NCI-H1417 (cell line): ENCODE data around the gene KCNH3.
"Not testable (repeated sequence)": the region's sequence is repeated elsewhere in the genome, so short reads cannot be mapped to it uniquely, and the experiment has no call there.

Experiments
- DNase-seq, 3 experiments: peaks; one replicate each; lab custom pipeline; 2025; lab: John Stamatoyannopoulos, UW

Gene KCNH3

DNA sequence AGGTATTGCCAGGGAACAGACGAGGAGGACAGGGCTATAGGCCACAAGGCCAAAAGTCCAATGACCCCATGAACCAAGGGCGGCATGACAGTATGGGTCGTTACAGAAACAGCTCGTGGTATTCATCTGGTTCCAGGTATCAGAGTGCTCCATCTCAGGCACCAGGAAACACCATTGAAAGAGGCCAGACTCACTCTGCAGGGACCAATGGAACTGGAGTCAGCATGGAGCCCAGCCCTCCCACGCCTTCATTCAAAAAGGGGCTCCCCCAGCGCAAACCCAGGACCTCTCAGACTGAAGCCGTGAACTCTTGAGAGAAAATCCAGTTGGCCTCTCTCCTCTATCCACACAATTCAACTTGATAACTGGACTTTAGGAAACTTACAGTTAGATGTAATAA is 12.9 kb upstream of the KCNH3 start:
- no peak for DNase-seq

DNA sequence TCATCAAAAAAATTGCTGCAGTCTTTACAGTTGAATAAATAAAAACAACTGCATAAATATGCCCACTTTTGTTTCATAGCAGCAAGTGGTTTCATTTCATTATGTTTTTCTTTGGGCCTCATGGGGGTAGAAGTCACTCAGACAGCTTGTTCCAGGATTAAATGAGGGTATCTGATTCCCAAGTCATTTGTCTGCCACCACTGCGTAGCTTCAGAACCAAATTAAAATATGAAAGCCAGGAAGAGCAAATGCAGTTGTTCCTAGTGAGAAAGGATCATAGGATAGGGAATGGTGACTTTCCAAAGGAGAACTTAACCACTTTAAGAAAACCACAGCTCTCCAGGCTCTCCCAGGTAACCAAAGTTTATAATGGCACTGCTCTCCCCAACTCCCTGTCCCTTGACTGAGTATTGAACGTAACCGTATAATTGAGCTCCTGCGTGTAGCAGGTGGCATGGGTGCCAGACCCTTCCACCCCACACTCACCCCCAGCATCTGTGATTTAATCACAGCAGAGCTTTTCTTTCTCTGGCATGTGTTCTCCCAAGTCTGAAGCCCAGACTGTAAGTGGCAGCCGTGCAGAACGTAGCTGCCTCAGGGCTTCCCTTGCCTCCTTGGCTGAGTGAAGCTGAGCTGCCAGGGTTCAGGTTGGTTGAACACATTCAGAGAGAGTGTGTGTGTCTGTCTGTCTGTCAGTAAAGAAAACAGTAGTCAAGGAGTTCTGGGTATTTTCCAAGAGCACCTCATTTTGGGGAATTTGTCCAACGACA is 11.3 kb upstream of the KCNH3 start:
- peak in 2 of 3 experiments; percentile 26 to 63 for DNase-seq

DNA sequence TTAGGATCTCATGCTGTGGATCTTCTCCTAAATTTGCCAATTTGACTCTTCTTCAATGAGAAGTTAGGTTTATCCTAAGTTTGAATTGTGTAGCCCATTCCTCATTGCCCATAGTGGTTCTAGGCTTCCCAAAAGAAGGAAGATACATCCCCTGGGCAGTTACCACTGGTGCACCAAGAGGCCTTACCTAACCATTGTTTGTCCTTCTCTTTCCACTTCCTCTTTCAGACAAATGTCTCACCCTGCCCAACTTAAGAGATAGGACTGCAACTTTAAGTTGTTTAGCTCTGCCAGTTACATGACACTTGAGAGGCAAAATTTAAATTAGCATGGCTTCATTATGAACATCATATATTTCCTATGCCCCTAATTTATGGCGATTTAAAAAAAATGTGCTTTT is 9.4 kb upstream of the KCNH3 start:
- no peak for DNase-seq

DNA sequence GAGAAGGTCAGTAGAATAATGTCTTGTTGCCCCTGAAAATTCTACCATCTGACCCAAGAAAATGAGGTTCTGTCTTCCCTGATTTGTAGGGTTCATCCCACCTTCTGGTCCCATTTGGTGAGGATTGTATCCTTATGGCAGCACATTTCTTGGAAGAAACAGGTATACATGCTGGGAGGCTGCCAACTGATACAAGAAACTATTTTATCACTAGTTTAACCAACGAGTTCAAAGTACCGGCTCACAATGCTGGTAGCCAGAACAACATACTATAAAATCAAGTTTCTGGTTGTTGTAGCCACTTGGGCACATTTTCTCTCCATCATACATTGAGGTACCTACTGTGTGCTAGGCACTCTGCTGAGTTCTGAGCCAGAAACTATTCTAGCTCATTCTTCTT is 7.1 kb upstream of the KCNH3 start:
- DNase-seq = no peak

- peak; percentile 66 to 74 (median 73) for DNase-seq
Observed at GRCh38 chr12:49533331-49533730, 5.5 kb upstream of the KCNH3 start.

DNA sequence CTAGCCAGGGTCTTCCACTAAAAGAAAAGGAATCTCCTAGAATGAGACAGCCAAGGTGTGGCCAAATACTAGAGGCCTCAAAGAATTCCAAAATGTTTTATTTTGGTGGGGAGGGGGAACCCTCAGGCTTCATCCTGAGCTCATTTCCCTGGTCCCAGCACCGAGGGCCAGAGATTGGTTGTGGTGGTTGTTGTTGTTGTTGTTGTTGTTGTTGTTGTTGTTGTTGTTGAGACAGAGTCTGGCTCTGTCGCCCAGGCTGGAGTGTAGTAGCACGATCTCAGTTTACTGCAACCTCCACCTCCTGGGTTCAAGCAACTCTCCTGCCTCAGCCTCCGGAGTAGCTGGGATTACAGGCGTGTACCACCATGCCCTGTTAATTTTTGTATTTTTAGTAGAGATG is 4.7 kb upstream of the KCNH3 start:
- DNase-seq = not testable (repeated sequence)

DNA sequence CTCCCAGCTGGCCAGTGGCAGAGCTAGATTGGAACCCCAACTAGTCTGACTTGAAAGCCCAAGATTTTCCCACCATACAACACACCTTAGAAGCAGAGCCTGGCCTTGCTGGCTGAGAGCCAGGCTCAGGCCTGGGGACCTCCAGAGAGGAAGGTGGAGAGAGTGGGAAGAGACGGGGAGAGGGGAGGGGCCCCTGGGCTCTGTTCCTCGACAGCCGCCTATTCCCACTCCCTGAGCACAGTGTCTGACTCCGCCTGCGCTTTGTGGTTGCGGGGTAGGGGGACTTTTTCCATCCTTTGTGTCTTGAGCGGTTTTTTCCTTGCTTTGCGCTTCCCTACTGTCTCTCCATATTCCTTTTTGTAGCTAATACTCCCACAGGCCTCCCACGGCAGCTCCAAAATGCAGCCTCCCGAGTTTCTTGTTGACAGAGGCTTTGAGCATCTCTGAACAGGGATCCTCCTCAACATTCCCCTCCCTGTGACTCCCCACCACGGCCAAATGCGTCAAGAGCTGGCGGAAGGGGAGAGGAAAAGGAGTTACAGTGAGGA is 4.0 kb upstream of the KCNH3 start:
- peak in 1 of 3 experiments; percentile 30 for DNase-seq

GRCh38 chr12:49535921-49536525 is 2.8 kb upstream of the KCNH3 start:
- no peak for DNase-seq

GRCh38 chr12:49536526-49537071 is 2.2 kb upstream of the KCNH3 start:
- no peak for DNase-seq

GRCh38 chr12:49537231-49537751 is 1.5 kb upstream of the KCNH3 start:
- peak in 2 of 3 experiments; percentile 49 to 78 for DNase-seq

- peak; percentile 70 to 79 (median 78) for DNase-seq
Observed at GRCh38 chr12:49537752-49538509, 899 bp upstream of the KCNH3 start.

DNA sequence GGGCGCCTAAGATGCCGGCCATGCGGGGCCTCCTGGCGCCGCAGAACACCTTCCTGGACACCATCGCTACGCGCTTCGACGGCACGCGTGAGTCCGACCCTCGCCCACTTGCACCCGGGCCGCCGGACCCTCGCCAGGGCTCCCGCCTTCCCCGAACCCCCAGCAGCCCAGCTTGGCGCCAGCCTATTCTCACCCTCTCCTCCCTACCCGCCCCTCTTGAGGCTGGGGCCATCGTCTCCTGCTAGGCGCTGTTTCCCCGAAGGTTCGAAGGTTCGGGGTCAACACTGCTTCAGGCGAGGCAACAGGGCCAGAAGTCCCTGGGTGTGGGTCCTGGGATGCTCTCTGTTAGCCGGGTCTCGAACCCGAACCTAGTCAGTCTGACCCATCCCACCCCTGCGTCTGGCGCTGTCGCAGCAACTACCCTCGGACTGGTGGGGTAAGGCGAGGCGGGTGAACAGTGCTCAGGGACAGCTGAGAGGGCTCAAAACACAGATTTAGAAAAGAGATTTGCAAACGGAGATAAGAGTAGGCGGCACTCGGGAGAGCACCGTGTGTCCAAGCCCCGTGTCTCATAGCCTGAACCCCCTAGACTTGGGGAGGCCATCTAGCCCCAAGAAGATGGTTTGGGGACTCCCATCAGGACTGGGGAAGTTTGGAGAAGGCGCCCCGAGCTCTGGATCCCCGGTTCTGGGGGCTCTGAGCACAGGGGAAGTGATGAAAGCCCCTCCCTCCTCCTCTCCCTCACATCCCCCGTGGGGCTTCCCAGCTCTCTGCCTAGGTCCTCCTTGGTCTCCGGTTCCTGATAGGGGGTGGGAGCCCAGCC is 787 bp downstream of the KCNH3 start:
- peak in 1 of 3 experiments; percentile 48 for DNase-seq

GRCh38 chr12:49540229-49541139 is 1.7 kb downstream of the KCNH3 start:
- DNase-seq = peak; percentile 31 to 56 (median 31)

GRCh38 chr12:49541140-49541861 is 2.5 kb downstream of the KCNH3 start:
- no peak for DNase-seq

DNA sequence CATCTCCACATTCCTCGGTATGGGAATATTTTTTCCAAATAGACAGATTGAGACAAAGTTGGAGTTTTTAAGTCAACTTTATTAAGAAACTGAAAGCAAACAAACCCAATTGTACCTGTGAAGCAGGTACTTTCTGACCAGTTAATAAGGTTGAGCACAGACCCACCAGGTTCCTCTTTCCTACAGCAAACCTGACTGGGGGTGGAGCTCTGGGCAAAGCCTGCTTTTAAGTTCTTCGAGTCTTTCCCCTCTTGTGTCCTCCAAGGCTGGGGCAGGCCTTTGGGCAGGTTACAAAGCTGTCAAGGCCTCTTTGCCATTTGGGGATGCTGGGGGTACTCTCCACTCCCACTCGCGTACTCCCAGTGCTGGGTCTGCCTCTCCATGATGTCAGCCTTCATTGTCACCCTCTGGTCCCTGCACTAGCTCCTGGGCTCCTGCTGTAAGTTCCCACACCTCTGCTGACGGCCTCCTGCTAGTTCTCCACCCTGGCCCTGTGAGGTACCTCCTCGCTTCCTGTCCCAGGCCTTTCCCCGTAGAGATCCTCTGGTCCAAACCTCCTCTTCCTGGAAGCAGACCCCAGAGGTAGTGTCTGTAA is 3.2 kb downstream of the KCNH3 start:
- DNase-seq = no peak

DNA sequence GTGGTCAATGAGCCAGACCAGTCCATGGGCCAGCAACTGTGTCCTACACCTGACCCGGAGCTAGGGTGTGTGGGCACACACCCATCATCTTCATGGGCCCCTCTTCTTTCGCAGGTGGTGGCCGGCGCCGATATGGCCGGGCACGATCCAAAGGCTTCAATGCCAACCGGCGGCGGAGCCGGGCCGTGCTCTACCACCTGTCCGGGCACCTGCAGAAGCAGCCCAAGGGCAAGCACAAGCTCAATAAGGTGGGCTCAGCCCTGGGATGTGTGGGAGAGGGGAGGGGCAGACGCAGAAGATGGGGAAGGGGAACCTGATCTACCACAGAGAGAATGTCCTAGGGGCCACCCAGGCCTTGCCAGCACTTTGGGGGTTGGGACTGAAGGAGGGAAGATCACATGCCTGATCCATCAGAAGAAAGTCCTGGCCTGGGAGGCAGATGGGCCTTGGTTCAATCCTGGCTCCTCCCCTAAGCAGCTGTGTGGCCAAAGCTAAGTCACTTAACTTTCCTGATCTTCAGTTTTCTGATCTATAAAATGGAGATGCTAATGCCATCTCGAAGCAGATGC is 3.8 kb downstream of the KCNH3 start:
- DNase-seq = no peak

GRCh38 chr12:49543221-49543913 is 4.5 kb downstream of the KCNH3 start:
- DNase-seq = no peak
